NCI-H446 (cell line): Measurements from ENCODE around the gene CELSR1.
"Not testable (repeated sequence)": the region's sequence is repeated elsewhere in the genome, so short reads cannot be mapped to it uniquely, and the experiment has no call there.

Source experiments
- DNase-seq, 2 experiments: peaks; one replicate each; lab custom pipeline; 2025; lab: John Stamatoyannopoulos, UW

Gene CELSR1

GRCh38 chr22:46479046-46479445 is 58.4 kb downstream of the CELSR1 start:
- no peak for DNase-seq

- no peak for DNase-seq
These were observed 59.3 kb downstream of the CELSR1 start for GRCh38 chr22:46478083-46478551.

GRCh38 chr22:46476547-46476941 is 60.9 kb downstream of the CELSR1 start:
- no peak for DNase-seq

GRCh38 chr22:46473896-46474557 is 63.4 kb downstream of the CELSR1 start:
- DNase-seq = no peak

- DNase-seq = no peak
These were observed 64.2 kb downstream of the CELSR1 start for GRCh38 chr22:46473021-46473779.

- no peak for DNase-seq
These were observed 64.8 kb downstream of the CELSR1 start for GRCh38 chr22:46472722-46473016.

- DNase-seq = no peak
These were observed 65.3 kb downstream of the CELSR1 start for GRCh38 chr22:46471901-46472721.

GRCh38 chr22:46471330-46471729 is 66.1 kb downstream of the CELSR1 start:
- not testable (repeated sequence) for DNase-seq

- DNase-seq = no peak
These were observed 67.7 kb downstream of the CELSR1 start for GRCh38 chr22:46469711-46470110.

- no peak for DNase-seq
These were observed 70.4 kb downstream of the CELSR1 start for GRCh38 chr22:46467006-46467405.

GRCh38 chr22:46466255-46466676 is 71.2 kb downstream of the CELSR1 start:
- no peak for DNase-seq

- DNase-seq = no peak
These were observed 71.6 kb downstream of the CELSR1 start for GRCh38 chr22:46465793-46466192.

GRCh38 chr22:46465345-46465720 is 72.1 kb downstream of the CELSR1 start:
- DNase-seq = no peak

GRCh38 chr22:46464701-46465344 is 72.6 kb downstream of the CELSR1 start:
- no peak for DNase-seq

GRCh38 chr22:46464296-46464695 is 73.1 kb downstream of the CELSR1 start:
- DNase-seq = no peak

GRCh38 chr22:46463435-46464227 is 73.8 kb downstream of the CELSR1 start:
- no peak for DNase-seq

- DNase-seq = no peak
These were observed 74.6 kb downstream of the CELSR1 start for GRCh38 chr22:46462726-46463371.

- no peak for DNase-seq
These were observed 75.7 kb downstream of the CELSR1 start for GRCh38 chr22:46461566-46462180.

GRCh38 chr22:46460857-46461256 is 76.6 kb downstream of the CELSR1 start:
- DNase-seq = no peak

- no peak for DNase-seq
These were observed 77.9 kb downstream of the CELSR1 start for GRCh38 chr22:46459347-46460065.
